Measurements from ENCODE around the gene SPEN. TPM values are rescaled to one million over a fixed set of nuclear protein-coding genes. Genes with fewer than 3 reads are reported as not detected.

SPEN gene
- total RNA-seq, 1 donor from 2014 or later = 54.0 TPM

DNA sequence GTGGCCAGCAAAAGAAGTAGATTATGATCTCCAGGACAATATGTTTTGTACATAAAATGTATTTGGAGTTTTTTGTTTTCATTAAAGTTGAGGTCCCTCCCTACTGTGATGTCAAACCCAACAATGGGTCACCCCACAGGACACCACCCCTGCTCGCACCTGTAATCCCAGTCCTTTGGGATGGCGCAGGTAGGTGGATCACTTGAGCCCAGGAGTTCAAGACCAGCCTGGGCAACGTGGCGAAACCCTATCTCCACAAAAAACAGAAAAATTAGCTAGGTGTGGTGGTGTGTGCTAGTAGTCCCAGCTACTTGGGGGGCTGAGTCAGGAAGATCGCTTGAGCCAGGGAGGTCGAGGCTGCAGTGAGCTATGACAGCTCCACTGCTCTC lies 119.4 kb downstream of the SPEN start:
- no peak for DNase-seq (ENCODE audit: extremely low spot score, unreplicated experiment)
- peaks cover 35% of the 10 kb centered on the region for H3K4me1 Mint-ChIP-seq (ENCODE audit: unreplicated experiment)
- peaks cover 23% of the 10 kb centered on the region for H3K36me3 Mint-ChIP-seq (ENCODE audit: unreplicated experiment)
- no peak overlapping the region for H3K4me3 Mint-ChIP-seq (ENCODE audit: unreplicated experiment)
- TF ChIP-seq, protein P1, sequence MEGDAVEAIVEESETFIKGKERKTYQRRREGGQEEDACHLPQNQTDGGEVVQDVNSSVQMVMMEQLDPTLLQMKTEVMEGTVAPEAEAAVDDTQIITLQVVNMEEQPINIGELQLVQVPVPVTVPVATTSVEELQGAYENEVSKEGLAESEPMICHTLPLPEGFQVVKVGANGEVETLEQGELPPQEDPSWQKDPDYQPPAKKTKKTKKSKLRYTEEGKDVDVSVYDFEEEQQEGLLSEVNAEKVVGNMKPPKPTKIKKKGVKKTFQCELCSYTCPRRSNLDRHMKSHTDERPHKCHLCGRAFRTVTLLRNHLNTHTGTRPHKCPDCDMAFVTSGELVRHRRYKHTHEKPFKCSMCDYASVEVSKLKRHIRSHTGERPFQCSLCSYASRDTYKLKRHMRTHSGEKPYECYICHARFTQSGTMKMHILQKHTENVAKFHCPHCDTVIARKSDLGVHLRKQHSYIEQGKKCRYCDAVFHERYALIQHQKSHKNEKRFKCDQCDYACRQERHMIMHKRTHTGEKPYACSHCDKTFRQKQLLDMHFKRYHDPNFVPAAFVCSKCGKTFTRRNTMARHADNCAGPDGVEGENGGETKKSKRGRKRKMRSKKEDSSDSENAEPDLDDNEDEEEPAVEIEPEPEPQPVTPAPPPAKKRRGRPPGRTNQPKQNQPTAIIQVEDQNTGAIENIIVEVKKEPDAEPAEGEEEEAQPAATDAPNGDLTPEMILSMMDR (IDR thresholded peaks at IDR 0.05) = no peak
- H3K27ac Mint-ChIP-seq (ENCODE audit: unreplicated experiment) = no peak overlapping the region
- no peaks in the 10 kb centered on the region for H3K9me3 Mint-ChIP-seq (ENCODE audit: unreplicated experiment)
- no peaks in the 10 kb centered on the region for H3K27me3 Mint-ChIP-seq (ENCODE audit: unreplicated experiment)

DNA sequence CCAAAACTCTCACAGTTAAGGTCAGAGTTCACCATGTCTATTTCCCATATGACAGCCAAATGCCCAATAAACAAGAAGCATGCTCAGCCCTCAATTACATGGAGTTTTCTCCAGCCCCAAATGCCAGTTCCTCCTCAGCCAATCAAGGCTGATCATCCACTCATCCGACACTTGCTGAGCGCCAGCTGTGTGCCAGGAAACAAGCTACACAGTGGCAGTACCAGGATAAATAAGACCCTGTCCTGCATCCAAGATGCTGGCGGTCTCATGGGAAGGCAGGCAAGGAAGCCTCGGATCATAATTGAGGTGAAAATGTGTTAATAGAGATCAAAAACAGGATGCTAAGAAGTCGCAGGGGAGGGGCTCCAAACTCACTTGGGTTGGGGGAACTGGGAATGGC lies 120.7 kb downstream of the SPEN start:
- Mint-ChIP-seq H3K9me3 (ENCODE audit: unreplicated experiment) (no peaks in the 10 kb centered on the region), H3K4me1 (ENCODE audit: unreplicated experiment) (peaks cover 33% of the 10 kb centered on the region), H3K27me3 (ENCODE audit: unreplicated experiment) (no peaks in the 10 kb centered on the region), H3K36me3 (ENCODE audit: unreplicated experiment) (peaks cover 32% of the 10 kb centered on the region), H3K4me3 (ENCODE audit: unreplicated experiment) (no peak overlapping the region), H3K27ac (ENCODE audit: unreplicated experiment) (peak overlapping the region; percentile 6)
- TF ChIP-seq, protein P1 (IDR thresholded peaks at IDR 0.05) = no peak
- no peak for DNase-seq (ENCODE audit: extremely low spot score, unreplicated experiment)

DNA sequence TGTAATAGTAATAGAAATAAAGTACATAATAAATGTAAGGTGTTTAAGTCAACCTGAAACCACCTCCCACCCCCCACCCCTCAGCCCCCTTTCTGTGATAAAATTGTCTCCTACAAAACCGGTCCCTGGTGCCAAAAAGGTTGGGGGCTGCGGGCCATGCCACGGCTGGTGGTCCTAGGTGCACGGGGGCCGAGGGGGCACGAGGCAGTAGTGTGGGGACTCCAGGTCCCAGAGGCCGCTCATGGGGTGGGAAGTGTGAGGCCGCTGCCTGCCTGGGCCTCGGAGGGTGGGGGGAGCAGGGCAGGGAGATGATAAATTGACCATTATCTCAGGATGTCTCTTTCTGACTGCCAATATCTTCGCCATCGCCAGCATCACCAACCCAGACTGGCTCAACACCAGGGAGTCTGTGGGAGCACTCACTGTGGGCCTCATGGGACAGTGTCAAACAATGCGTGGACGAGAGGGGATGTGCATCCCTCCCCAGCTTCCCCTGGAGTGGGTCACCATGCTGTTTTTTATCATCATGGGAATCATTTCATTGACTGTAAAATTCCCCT lies 121.9 kb downstream of the SPEN start:
- TF ChIP-seq, protein P1 (IDR thresholded peaks at IDR 0.05) = no peak
- H3K27me3 Mint-ChIP-seq (ENCODE audit: unreplicated experiment) = no peaks in the 10 kb centered on the region
- no peak overlapping the region for H3K27ac Mint-ChIP-seq (ENCODE audit: unreplicated experiment)
- DNase-seq (ENCODE audit: extremely low spot score, unreplicated experiment) = no peak
- H3K9me3 Mint-ChIP-seq (ENCODE audit: unreplicated experiment) = no peaks in the 10 kb centered on the region
- H3K36me3 Mint-ChIP-seq (ENCODE audit: unreplicated experiment) = peaks cover 30% of the 10 kb centered on the region
- H3K4me3 Mint-ChIP-seq (ENCODE audit: unreplicated experiment) = no peak overlapping the region
- peaks cover 29% of the 10 kb centered on the region for H3K4me1 Mint-ChIP-seq (ENCODE audit: unreplicated experiment)

DNA sequence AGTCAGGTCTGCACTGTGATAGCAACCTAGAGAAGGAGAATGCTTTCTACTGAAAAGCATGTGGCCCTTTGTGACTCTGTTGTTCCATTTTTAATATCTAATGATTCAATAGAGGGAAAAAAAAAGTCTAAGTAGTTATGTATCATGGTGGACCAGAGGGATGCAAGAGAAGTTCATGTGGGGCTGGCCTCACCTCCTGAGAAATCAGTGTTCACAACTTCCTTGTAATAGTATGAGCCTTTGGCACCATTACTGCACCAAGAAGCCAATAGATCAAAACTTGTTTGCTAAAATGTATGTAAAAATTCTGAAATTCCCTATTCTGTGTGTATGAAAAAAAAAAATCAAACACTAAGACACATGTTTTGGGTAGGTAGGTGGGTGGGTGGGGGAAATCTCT lies 123.4 kb downstream of the SPEN start:
- H3K36me3 Mint-ChIP-seq (ENCODE audit: unreplicated experiment) = peaks cover 33% of the 10 kb centered on the region

DNA sequence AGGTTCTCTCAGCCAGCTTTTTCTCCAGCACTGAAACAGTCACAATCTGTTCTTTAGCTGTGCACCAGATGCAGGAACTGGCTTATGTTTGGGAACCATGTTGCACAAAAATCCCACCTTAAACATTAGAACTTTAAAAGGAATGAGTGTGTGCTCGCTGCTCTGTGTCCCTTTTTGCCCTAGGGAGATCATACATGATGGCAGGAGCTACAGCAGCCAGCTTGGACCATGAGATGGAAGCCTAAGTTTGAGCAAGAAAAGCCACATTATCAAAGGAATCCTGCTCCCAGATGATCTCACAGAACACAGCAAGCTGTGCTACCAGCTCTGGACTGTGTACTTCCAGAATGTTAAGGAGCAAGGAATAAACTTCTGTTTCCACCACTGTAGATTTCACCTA lies 124.9 kb downstream of the SPEN start:
- no peaks in the 10 kb centered on the region for H3K9me3 Mint-ChIP-seq (ENCODE audit: unreplicated experiment)
- no peak for DNase-seq (ENCODE audit: extremely low spot score, unreplicated experiment)
- H3K27me3 Mint-ChIP-seq (ENCODE audit: unreplicated experiment) = no peaks in the 10 kb centered on the region
- H3K36me3 Mint-ChIP-seq (ENCODE audit: unreplicated experiment) = peaks cover 32% of the 10 kb centered on the region
- H3K4me3 Mint-ChIP-seq (ENCODE audit: unreplicated experiment) = no peak overlapping the region
- peaks cover 26% of the 10 kb centered on the region for H3K4me1 Mint-ChIP-seq (ENCODE audit: unreplicated experiment)
- TF ChIP-seq, protein P1 (IDR thresholded peaks at IDR 0.05) = no peak
- no peak overlapping the region for H3K27ac Mint-ChIP-seq (ENCODE audit: unreplicated experiment)

More for the DNA sequence above, 123.4 kb downstream of the SPEN start:
- H3K4me3 Mint-ChIP-seq (ENCODE audit: unreplicated experiment) = no peak overlapping the region
- no peaks in the 10 kb centered on the region for H3K27me3 Mint-ChIP-seq (ENCODE audit: unreplicated experiment)
- peaks cover 25% of the 10 kb centered on the region for H3K4me1 Mint-ChIP-seq (ENCODE audit: unreplicated experiment)
- H3K27ac Mint-ChIP-seq (ENCODE audit: unreplicated experiment) = no peak overlapping the region
- no peaks in the 10 kb centered on the region for H3K9me3 Mint-ChIP-seq (ENCODE audit: unreplicated experiment)
- TF ChIP-seq, protein P1 (IDR thresholded peaks at IDR 0.05) = no peak
- no peak for DNase-seq (ENCODE audit: extremely low spot score, unreplicated experiment)

Measured in osteocyte (in vitro differentiated cells).